Retinal pigment epithelial cell (primary cell): Measurements from ENCODE around the gene GGTLC2.
A peak's percentile ranks its signal among the peaks of the same experiment; 100 is the strongest.

ENCODE experiments used
- DNase-seq: peaks from one replicate; pipeline ENCODE4 v3.0.0-alpha.2; 2010; ENCODE audit warnings: low read depth
- H3K4me3 ChIP-seq: 2 replicates; pipeline ENCODE4 v1.5.1; 2011; ENCODE audit warnings: mild to moderate bottlenecking, low read length, control low read depth, moderate library complexity
- CTCF ChIP-seq: conservative IDR thresholded peaks from 2 replicates; pipeline ENCODE4 v1.5.1; 2011; ENCODE audit warnings: low read depth, low read length, control low read depth, inconsistent platforms

GGTLC2 gene

GRCh38 chr22:22691055-22691454 lies 46.6 kb downstream of the GGTLC2 start:
- no peak for TF ChIP-seq CTCF
- H3K4me3 ChIP-seq = no peak overlapping the region
- DNase-seq = no peak

- DNase-seq = no peak
- H3K4me3 ChIP-seq = no peak overlapping the region
- TF ChIP-seq CTCF = no peak
Observed at GRCh38 chr22:22691716-22692701, 47.6 kb downstream of the GGTLC2 start.

- no peak overlapping the region for H3K4me3 ChIP-seq
- no peak for DNase-seq
- peak; percentile 90 for TF ChIP-seq CTCF
Observed at GRCh38 chr22:22692707-22693530, 48.5 kb downstream of the GGTLC2 start.

- TF ChIP-seq CTCF = no peak
- no peak for DNase-seq
- H3K4me3 ChIP-seq = no peak overlapping the region
Observed at GRCh38 chr22:22693531-22693884, 49.1 kb downstream of the GGTLC2 start.

- DNase-seq = no peak
- TF ChIP-seq CTCF = no peak
- H3K4me3 ChIP-seq = no peak overlapping the region
Observed at GRCh38 chr22:22694106-22694505, 49.7 kb downstream of the GGTLC2 start.

- DNase-seq = no peak
- TF ChIP-seq CTCF = no peak
- no peak overlapping the region for H3K4me3 ChIP-seq
Observed at GRCh38 chr22:22696104-22696503, 51.7 kb downstream of the GGTLC2 start.
